Measurements from ENCODE around the gene DCST1.

Gene DCST1

GRCh38 chr1:155014709-155015508, 18.7 kb upstream of the DCST1 start:
- DNase-seq: no peak

GRCh38 chr1:155015527-155016230, 17.9 kb upstream of the DCST1 start:
- DNase-seq: no peak

DNA sequence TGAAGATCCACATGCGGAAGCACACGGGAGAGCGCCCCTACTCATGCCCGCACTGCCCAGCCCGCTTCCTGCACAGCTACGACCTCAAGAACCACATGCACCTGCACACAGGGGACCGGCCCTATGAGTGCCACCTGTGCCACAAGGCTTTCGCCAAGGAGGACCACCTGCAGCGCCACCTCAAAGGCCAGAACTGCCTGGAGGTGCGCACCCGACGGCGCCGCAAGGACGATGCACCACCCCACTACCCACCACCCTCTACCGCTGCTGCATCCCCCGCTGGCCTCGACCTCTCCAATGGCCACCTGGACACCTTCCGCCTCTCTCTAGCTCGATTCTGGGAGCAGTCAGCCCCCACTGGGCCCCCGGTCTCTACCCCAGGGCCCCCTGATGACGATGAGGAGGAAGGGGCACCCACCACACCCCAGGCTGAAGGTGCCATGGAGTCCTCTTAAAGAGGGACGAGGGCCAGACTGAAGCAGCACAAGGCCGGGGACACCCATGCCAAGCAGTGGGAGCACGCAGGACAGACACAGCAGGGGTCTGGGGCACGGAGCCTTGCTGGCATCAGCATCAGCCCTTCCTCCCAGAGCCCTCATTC, 17.3 kb upstream of the DCST1 start:
- peak; percentile 22 for DNase-seq

DNA sequence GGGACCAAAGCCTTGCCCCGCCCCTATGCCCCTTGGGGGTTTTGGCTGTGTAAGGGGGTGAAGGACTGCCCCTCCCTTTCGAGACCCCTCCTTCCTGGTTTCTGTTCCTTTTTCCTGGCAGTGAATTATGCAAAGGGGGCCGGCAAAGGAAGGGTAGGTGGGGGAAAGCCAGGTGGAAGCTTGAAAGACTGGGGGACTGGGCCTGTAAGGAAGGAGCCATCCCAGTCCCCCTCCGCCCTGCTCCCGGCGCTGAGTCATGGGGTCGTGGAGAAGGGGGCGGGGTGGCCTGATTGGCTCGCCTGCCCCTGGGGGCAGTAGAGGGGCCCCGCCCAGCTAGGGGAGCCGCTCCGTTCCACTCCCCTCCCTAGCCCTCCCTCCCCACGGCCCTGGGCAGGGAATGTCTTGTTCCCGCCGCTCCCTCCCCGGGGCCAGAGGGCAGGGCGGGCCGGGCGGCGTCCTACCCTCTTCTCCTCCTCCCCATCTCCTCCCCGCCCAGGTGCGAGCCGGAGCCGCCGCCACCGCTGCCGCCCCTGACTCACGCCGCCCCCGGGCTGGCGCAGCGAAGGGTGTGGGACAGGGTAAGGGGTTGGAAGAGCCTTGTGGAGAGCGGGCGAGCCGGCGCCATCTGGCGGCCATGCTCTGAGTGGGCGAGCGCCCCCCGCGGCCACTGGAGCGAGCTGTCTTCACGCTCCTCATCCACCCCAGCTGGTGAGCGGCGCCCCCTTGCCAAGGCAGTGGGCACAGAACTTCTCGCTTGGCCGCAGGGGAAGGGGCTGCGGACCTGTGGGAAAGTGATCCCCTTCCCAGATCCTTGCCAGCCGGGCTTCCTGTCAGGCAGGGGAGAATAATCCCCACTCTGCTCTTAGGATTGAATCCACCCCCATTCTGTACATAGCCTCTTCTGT, 16.3 kb upstream of the DCST1 start:
- peak; percentile 89 for DNase-seq

- no peak for DNase-seq
Measured at GRCh38 chr1:155017946-155018316, 15.7 kb upstream of the DCST1 start.

DNA sequence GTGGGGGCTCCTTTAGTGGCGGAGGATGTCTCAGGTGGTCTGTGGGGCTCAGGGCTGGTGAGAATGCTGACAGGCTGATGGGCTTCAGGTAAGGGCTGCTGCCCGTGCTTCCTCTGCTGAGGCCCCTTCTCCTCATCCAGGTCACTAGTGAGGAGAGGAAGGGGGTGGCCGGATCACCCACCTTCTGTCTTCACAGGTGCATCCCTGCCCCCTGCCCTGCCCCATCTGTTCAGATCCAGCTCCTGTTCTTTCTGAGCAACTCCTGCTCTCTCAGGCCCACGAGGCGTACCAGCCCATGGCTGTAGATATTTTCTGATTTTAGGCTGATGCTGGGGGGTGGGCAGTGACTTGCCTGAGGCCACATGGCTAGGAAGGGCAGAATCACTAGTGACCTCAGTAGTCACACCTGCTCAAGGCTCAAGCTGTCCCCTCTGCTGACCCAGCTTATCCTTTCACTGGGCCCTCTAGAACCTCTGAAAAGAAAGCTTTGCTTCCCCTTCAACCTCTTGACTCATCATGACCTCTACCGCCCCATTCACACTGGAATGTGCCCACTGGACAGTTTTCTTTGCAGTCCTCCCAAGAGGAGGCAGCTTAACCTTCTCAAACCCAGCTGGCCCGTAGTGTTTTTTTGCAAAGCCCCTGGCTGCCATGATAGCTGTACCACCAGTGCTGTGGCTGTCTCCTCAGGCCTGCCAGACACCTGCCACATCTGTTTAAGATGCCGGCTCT, 14.8 kb upstream of the DCST1 start:
- no peak for DNase-seq

DNA sequence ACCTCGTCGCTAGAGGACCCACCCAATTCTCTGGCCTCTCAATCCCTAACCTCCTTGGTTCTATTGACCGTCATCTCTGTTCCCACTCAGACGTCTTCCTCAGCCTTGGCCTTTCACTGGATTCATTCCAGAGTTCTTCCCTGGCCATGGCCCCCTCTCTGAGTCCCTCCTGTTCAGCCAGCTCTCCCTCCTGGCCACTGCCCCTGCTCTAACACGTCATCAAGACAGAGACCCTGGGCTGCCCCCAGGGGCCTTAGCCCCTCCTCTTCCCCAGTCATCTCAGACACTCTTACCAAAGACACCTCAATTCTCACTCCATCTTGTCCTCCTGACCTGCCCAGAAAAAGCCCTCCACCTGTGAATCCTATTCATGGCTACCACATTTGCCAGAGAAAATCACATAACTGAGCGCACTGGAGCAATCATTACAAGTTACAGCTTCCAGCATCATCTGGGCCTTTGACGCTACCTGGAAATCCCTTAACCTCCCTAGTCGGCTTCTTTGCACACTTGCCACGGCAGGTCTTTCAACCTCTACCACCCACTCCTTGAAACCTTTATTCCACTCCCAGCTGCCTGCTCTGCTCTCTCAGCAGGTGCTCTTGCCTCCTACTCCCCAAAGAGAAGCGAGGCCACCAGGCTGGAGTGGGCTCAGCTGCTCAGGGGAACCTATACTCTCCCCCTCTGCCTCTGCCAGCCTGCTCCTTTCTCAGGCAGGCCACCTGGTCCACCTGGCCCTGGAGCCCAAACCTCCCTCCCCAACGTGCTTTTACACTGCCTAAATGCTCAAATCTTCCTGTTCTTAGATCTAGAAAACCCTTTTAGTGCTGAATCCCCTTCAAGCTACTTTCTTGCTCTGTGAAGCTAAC, 14.0 kb upstream of the DCST1 start:
- no peak for DNase-seq

DNA sequence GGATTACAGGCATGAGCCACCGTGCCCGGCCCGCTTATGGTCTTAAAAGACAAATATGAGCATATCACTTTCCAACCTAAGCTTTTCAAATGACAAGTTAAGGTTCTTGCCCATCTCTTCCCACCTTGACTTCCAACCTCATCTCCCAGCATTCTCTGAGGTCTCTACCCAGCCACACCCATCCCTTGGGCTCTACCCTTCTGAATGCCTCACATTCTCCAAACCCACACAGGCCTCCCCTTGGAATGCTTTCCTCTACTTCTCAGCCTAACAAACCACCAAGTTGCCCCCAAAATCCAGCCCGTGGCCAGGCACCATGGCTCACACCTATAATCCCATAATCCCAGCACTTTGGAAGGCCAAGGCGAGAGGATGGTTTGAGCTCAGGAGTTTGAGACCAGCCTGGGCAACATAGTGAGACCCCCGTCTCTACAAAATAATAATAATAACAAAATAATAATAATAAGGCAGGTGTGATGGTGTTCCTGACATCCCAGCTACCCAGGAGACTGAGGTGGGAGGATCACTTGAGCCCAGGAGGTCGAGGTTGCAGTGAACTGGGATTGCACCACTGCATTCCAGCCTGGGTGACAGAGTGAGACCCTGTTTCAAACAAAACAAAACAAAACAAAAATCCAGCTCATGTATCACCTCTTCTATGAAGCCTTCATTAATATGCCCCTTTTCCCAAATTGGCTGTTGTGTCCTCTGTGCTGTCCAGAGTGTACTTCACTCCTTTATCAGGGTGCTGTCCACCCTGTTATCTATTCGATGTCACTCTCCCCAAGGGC, 11.3 kb upstream of the DCST1 start:
- DNase-seq: no peak

DNA sequence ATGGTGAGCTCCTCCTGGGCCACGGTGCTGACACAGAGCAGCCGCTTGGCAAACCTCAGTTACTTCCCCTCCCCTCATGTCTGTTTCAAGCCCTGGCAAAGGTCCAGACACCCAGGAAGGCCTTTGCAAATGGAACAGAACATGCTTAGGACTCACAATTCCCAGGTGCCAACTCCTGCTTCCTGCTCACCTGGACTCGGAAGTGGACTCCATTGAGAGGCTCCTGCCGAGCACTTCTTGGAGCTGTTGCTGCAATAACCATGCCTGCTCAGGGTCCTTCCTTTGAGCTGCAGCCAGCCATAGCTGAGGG, 10.7 kb upstream of the DCST1 start:
- DNase-seq: no peak

DNA sequence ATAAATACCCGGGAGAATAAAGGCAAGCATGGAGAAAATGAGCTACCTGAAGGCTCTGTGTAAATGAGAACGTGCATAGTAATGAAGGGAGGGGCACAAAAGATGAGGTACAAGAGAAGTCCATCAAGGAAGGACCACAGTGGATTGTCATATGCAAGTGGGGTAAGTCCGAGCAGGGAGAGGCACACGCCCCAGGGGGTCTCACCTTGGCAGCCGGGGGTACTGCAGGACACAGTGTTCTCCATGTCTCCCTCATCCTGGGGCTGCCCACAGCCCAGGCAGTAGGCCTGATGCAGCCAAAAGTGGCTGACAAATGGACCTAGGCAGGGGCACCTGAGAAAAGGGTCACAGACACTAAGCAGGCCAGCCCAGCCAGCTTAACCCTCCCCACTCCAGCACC, 10.0 kb upstream of the DCST1 start:
- DNase-seq: no peak

DNA sequence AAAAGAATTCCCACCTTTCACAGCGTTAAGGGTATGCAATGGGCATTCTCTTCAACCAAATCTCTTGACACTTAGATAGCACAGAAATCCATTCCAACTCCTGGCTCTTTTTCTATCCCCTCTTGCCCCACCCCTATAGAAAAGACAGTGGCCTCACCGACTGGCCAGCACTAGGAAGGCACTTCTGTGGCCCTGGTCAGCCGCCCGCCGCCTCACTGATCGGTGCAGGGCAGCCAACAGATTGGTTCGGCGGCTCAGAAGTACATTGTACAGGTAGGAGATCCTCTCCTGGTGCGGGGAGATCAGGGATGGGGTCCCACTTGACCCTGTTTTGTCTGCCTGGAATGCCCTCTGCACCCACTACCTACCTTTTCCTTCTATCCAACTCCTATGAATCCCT, 9.3 kb upstream of the DCST1 start:
- no peak for DNase-seq

- DNase-seq: no peak
Measured at GRCh38 chr1:155026154-155026553, 7.5 kb upstream of the DCST1 start.

GRCh38 chr1:155026588-155026987, 7.0 kb upstream of the DCST1 start:
- no peak for DNase-seq

DNA sequence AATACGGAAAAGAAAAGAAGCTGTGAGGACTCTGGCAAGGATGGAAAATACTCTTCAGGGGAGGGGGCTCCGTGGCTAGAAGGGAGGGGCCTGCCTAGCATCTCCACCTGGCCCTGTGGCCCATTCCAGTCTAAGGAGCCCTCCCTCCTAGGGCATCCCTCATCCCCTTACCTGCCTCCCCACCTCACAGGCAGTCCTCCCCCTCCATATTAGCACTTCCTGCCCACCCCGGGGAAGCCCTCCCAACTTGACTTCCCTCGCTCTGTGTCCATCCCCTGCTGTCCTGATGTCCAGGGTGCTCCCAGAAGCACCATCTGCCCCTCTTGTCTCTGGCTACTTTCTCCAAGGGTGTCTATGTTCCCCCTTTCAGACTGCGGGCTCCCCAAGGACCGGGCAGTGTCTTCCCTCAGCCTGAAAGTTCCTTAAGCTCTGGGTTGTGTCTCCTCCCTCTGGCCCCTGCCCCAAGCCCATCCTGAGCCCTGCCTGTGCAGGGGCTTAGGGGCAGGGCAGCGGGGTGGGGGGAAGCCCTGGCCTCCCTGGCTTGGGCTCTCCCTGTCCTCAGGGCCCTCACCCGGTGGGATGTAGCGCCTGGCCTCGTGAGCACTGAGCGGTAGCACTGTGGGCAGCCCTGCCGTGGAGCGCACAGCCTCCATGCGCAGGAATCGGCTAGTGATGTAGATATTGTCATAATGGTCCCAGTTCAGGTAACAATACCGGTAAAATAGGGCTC, 3.9 kb upstream of the DCST1 start:
- DNase-seq: no peak

- no peak for DNase-seq
Measured at GRCh38 chr1:155030243-155030795, 3.3 kb upstream of the DCST1 start.

- DNase-seq: no peak
Measured at GRCh38 chr1:155030899-155031298, 2.7 kb upstream of the DCST1 start.

DNA sequence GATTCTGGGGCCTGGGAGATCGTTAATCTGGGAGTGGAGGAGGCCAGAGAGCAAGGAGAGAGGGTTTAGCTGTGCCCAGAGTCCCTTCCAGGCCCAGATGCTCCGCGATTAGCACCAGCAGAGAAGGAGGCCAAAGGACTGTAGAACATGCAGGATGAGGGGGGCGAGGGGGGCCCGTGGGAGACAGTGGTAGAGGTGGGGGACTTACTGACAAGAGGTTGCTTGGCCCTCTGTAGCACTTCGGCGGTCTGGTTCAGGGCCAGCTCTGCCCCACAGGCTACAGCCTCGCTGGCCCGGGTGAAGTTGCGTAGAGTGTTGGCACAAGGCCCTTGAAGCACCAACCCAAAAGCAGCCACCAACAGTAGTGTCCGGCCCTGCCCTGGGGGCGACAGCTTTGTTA, 738 bp upstream of the DCST1 start:
- DNase-seq: no peak

DNA sequence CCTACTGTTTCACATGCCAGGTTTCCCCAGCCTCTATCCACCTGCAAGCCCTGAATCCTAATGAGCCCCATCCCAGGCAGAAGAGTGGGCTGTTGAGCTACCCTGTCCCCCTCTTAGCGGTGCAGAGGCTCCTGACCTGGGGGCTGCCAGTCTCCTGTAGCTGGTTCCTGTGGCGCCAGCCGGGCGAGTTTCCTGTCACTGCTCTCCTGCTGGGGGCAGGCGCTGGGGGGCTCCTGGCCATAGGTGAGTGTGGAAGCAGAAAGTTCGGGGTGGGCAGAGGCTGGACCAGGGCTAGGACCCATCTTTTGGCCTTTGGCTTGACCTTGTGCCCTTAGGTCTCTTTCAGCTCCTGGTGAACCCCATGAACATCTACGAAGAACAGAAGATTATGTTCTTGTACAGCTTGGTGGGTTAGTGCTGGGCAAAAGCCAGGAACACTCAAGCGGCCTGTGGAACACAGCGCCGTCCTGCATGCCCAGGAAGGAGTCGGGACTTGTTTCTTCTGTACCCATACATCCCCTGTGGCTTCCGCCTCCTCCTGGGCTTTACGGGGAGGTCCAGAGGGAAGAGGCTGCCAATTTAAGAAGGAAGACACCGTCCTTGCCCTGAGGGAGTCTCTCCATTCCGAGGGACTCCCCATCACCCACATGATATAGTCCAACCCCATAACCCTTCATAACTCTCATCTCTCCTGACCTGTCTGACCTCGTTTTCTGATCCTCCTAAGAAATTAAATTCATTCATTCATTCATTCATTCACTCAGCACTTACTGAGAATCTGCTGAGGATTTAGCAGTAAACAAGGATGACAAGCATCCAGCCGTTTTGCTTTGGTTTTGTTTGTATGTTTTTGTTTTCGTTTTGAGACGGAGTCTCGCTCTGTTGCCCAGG, 939 bp downstream of the DCST1 start:
- no peak for DNase-seq

DNA sequence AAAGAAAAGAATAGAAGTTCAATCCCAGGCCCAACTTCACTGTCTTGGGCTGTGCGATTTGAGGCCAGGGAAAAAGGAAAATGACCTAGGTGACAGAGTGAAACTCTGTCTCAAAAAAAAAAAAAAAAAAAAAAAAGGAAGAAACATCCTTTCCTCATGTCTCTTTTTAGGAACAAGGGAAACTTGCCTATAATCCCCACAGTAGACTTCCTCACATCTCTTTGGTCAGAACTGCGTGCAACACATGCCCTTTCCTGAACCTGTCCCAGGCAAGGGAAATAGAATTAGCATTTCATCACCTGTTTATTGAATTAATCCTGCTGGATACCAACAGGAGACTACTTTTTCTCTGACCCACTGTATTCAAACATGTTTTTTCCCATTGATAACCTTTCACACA, 2.3 kb downstream of the DCST1 start:
- no peak for DNase-seq
